Measurements from ENCODE around the gene HTATIP2. TPM values are rescaled to one million over a fixed set of nuclear protein-coding genes. Genes with fewer than 3 reads are reported as not detected.

HTATIP2 gene
- total and polyA plus RNA-seq, 2 of the 4 experiments (the other 2 are of a cell fraction), result 7.2 to 11.6 TPM

DNA sequence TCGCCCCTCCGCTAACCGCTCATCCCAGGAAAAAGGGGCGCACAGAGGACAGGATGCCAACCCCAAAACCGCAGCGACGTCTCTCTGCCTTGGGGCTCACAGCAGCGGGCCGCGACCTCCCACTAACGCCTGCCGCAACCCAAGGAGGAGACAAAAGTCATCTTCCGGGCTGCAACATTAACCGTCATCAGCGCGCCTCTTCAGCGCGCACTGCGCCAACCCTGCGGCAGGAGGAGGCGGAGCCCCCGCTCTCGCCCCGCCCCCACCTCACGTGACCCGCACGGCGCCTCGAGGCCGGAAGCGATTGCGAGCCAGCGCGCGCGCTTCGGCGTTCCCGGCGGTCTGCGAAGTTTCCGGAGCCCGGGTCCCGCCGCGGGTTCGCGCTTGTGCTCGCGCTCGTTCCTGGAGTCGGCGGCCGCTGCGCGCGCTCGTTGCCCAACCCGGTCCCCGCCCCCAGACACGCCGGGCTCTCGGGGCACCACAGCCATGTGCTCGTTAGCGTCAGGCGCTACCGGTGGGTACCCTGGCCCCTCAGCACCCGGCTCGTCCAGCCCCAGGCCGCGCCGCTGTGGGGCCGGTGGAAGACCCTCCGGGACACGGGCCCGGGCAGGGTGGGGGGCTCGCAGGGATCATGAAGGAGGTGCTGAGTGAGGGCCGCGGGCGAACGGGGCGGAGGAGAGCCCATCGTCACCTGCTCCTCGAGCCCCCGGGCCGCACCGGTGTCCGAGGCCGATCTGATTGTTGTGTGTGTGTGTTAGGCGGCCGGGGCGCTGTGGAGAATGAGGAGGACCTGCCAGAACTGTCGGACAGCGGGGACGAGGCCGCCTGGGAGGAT, 24.0 kb downstream of the HTATIP2 start, which contains the start of gene PRMT3:
PRMT3 (plus strand) TSS at position 456 of the 835 bp plus-strand sequence; CDS start at position 487, 31 bp downstream.
- H2AFZ ChIP-seq (replicated peaks; ENCODE audit: low read length, poor library complexity), result peak within 1 kb of the TSS; percentile 100
- H3K9ac ChIP-seq (ENCODE audit: low read depth, low read length), result peak within 1 kb of the TSS; percentile 97
- peak within 1 kb of the TSS; percentile 77; the same call in 1 of the 3 replicates for H2BK15ac ChIP-seq (ENCODE audit: low read depth, low read length)
- intact Hi-C loops (cut with micrococcal nuclease) (loop anchor here (2.0 kb wide), 2 partner anchors 55 to 223 kb away; no protein-coding TSS in a partner anchor), in situ Hi-C loops (cut with MboI; ENCODE audit: low sequenced_read_pairs) (no loop called here), dilution Hi-C loops (cut with HindIII; ENCODE audit: low sequenced_read_pairs, unreplicated experiment) (no loop called here)
- peaks cover 3% of the 10 kb centered on the region for H3K4me1 ChIP-seq (ENCODE audit: control insufficient read depth, insufficient read depth, low read length)
- H3K4ac ChIP-seq (ENCODE audit: low read depth, low read length), result peak within 1 kb of the TSS; percentile 98
- CTCF ChIA-PET, result interaction anchor here (0.6 kb wide), 1 partner anchor 296 kb away, joined by 4 read pairs; no protein-coding TSS in a partner anchor
- peak within 1 kb of the TSS; percentile 94 for H3K4me3 ChIP-seq (ENCODE audit: insufficient read depth, low read depth, low read length)
- peak within 1 kb of the TSS; percentile 91 for H2AK9ac ChIP-seq (replicated peaks; ENCODE audit: low read depth, low read length, poor library complexity)
- peaks cover 3% of the 10 kb centered on the region for H3K36me3 ChIP-seq (ENCODE audit: control insufficient read depth, insufficient read depth, low read length)
- WGBS, 2 experiments (ENCODE audit: extremely low coverage in 2 of 2, insufficient read length in 1 of 2), result 0% methylated on average over 51 of the region's 96 CpGs; no CpG with 5 or more reads in 1 of the 2 experiments
- no peaks in the 10 kb centered on the region for H3K9me3 ChIP-seq (ENCODE audit: control insufficient read depth, insufficient read depth, low read length)
- TF ChIP-seq MAFK (IDR thresholded peaks at IDR 0.05; ENCODE audit: low read depth, low read length) (no peak), CHD1 (IDR thresholded peaks at IDR 0.05; ENCODE audit: low read depth, low read length) (no peak), RCOR1 (IDR thresholded peaks at IDR 0.05; ENCODE audit: insufficient replicate concordance, low read length) (no peak), CEBPB (IDR thresholded peaks at IDR 0.05; ENCODE audit: low read depth, low read length) (peak; percentile 83), MAZ (IDR thresholded peaks at IDR 0.05; ENCODE audit: borderline replicate concordance, low read depth, low read length) (peak; percentile 96; the same call in 1 of the 2 replicates), RAD21 (IDR thresholded peaks at IDR 0.05; ENCODE audit: low read length) (no peak), SMC3 (IDR thresholded peaks at IDR 0.05; ENCODE audit: low read depth, low read length) (no peak), ELK1 (IDR thresholded peaks at IDR 0.05; ENCODE audit: borderline replicate concordance, low read depth, low read length) (no peak), POLR2A (IDR thresholded peaks at IDR 0.05; ENCODE audit: low read depth, low read length) (peak; percentile 94), MXI1 (IDR thresholded peaks at IDR 0.05; ENCODE audit: borderline replicate concordance, low read depth, low read length) (peak; percentile 98), BHLHE40 (IDR thresholded peaks at IDR 0.05; ENCODE audit: low read depth, low read length) (peak; percentile 96), FOS (IDR thresholded peaks at IDR 0.05; ENCODE audit: low read depth, low read length) (peak; percentile 14; the same call in 1 of the 2 replicates)
- TF ChIP-seq, protein P1, sequence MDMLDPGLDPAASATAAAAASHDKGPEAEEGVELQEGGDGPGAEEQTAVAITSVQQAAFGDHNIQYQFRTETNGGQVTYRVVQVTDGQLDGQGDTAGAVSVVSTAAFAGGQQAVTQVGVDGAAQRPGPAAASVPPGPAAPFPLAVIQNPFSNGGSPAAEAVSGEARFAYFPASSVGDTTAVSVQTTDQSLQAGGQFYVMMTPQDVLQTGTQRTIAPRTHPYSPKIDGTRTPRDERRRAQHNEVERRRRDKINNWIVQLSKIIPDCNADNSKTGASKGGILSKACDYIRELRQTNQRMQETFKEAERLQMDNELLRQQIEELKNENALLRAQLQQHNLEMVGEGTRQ (IDR thresholded peaks at IDR 0.05; ENCODE audit: low read depth, low read length), result peak; percentile 99
- H4K5ac ChIP-seq (ENCODE audit: low read depth, low read length), result peak within 1 kb of the TSS; percentile 98
- H2AK5ac ChIP-seq (ENCODE audit: low read depth, low read length), result peak within 1 kb of the TSS; percentile 60
- ATAC-seq (ENCODE audit: low read depth) (peak; percentile 92), DNase-seq (peak; percentile 94)
- peak within 1 kb of the TSS; percentile 99 for H3K14ac ChIP-seq (replicated peaks; ENCODE audit: low read depth, low read length)
- peaks cover 13 to 15% of the 10 kb centered on the region in 2 experiments; a peak in 3 of 4 replicates for H3K79me1 ChIP-seq (ENCODE audit: low read depth in 1 of 2, low read length in 2 of 2)
- H3K27ac ChIP-seq (ENCODE audit: insufficient read depth, low read length), result peak within 1 kb of the TSS; percentile 99
- H2BK20ac ChIP-seq (ENCODE audit: low read depth, low read length), result peak within 1 kb of the TSS; percentile 47; the same call in 1 of the 2 replicates
- no TSS peak for BruUV-seq (replicated peaks)
- POLR2A ChIA-PET (ENCODE audit: unreplicated experiment), result no interaction called here
- H3K23ac ChIP-seq (ENCODE audit: low read depth, low read length), result peak within 1 kb of the TSS; percentile 90
- H4K91ac ChIP-seq (ENCODE audit: insufficient read depth, low read depth, low read length), result peak within 1 kb of the TSS; percentile 92
- peak within 1 kb of the TSS; percentile 93 for H2BK5ac ChIP-seq (ENCODE audit: low read depth, low read length, poor library complexity, severe bottlenecking)
- peak within 1 kb of the TSS; percentile 98 for H3K4me2 ChIP-seq (ENCODE audit: low read depth, low read length)
- H3K9me1 ChIP-seq (ENCODE audit: insufficient read depth, low read length), result no peaks in the 10 kb centered on the region
- H3K18ac ChIP-seq (ENCODE audit: low read depth, low read length), result peak within 1 kb of the TSS; percentile 93
- no peaks in the 10 kb centered on the region for H4K20me1 ChIP-seq (ENCODE audit: insufficient read depth, low read length)
- no peaks in the 10 kb centered on the region for H3K27me3 ChIP-seq (ENCODE audit: control insufficient read depth, insufficient read depth, low read length)
- H3K56ac ChIP-seq (ENCODE audit: extremely low read depth, insufficient read depth, low read length), result peak within 1 kb of the TSS; percentile 98
- H2BK120ac ChIP-seq (ENCODE audit: low read depth, low read length), result peak within 1 kb of the TSS; percentile 88
- peak within 1 kb of the TSS; percentile 98 to 99 for H4K8ac ChIP-seq (ENCODE audit: low read depth in 2 of 2, low read length in 2 of 2)

Measured in IMR-90 (cell line).